Measurements from ENCODE around the gene MBNL3. TPM values are rescaled to one million over a fixed set of nuclear protein-coding genes. Genes with fewer than 3 reads are reported as not detected.

MBNL3 gene
- total and polyA plus RNA-seq, 7 donors: 1.7 to 5.8 (median 5.4) TPM

DNA sequence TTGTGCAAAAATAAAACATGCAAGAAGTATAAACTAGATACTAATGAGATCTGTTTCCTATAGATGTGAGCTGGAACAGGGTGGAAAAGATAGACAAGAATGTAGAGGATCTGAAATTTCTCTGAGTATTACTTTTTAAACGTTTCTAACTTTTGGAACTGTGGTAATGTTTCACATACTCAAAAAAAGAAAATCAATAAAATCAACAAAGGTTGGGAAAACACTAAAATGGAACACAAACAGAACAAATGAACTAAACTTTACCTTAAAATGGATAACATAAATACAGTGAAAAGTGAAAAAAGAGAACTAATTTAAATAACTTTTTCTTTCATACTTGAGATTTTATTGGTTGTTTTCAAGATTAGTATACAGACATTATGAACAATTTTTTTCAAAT is 32.0 kb upstream of the MBNL3 start:
- TF ChIP-seq, protein P1, sequence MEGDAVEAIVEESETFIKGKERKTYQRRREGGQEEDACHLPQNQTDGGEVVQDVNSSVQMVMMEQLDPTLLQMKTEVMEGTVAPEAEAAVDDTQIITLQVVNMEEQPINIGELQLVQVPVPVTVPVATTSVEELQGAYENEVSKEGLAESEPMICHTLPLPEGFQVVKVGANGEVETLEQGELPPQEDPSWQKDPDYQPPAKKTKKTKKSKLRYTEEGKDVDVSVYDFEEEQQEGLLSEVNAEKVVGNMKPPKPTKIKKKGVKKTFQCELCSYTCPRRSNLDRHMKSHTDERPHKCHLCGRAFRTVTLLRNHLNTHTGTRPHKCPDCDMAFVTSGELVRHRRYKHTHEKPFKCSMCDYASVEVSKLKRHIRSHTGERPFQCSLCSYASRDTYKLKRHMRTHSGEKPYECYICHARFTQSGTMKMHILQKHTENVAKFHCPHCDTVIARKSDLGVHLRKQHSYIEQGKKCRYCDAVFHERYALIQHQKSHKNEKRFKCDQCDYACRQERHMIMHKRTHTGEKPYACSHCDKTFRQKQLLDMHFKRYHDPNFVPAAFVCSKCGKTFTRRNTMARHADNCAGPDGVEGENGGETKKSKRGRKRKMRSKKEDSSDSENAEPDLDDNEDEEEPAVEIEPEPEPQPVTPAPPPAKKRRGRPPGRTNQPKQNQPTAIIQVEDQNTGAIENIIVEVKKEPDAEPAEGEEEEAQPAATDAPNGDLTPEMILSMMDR (IDR thresholded peaks at IDR 0.05): no peak
- no peak for TF ChIP-seq POLR2A (IDR thresholded peaks at IDR 0.05)
- TF ChIP-seq POLR2AphosphoS5 (IDR thresholded peaks at IDR 0.05): no peak
- TF ChIP-seq EP300 (IDR thresholded peaks at IDR 0.05): no peak
- Histone ChIP-seq H3K4me1 (no peaks in the 10 kb centered on the region), H3K36me3 (no peaks in the 10 kb centered on the region), H3K9me3 (no peaks in the 10 kb centered on the region), H3K27ac (no peak overlapping the region), H3K4me3 (no peak overlapping the region), H3K27me3 (no peaks in the 10 kb centered on the region)
- no peak for DNase-seq
- 33 to 70% methylated on average over 1 of the region's 1 CpG for WGBS, 2 donors
- intact Hi-C loops (cut with DNase I): no loop called here

DNA sequence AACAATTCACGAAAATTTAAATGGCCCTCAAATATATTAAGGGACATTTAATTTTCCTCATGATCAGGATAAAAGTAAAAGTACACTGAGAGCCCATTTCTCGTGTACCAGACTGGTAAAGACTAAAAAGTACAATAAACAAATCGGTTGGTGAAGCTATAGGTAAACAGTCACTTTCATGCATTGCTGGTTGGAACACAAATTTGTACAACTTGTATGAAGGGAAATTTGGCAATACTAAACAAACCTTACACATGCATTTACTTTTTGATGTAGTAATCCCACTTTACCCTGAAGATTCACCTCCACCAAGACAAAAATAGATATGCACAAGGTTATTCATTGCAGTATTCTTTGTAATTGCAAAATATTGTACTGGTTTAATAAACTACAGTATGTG is 31.4 kb upstream of the MBNL3 start:
- Histone ChIP-seq H3K27ac (no peak overlapping the region), H3K4me3 (no peak overlapping the region), H3K9me3 (no peaks in the 10 kb centered on the region), H3K27me3 (no peaks in the 10 kb centered on the region), H3K4me1 (no peaks in the 10 kb centered on the region), H3K36me3 (no peaks in the 10 kb centered on the region)
- TF ChIP-seq POLR2A (IDR thresholded peaks at IDR 0.05) (no peak), EP300 (IDR thresholded peaks at IDR 0.05) (no peak), POLR2AphosphoS5 (IDR thresholded peaks at IDR 0.05) (no peak)
- TF ChIP-seq, protein P1 (IDR thresholded peaks at IDR 0.05): no peak
- DNase-seq: no peak
- 81 to 85% methylated on average over 3 of the region's 3 CpGs for WGBS, 2 donors
- intact Hi-C loops (cut with DNase I): no loop called here

GRCh38 chrX:132518401-132518800 is 29.6 kb upstream of the MBNL3 start:
- DNase-seq: no peak
- Histone ChIP-seq H3K9me3 (no peaks in the 10 kb centered on the region), H3K4me3 (no peak overlapping the region), H3K27ac (no peak overlapping the region), H3K36me3 (no peaks in the 10 kb centered on the region), H3K4me1 (no peaks in the 10 kb centered on the region), H3K27me3 (no peaks in the 10 kb centered on the region)
- WGBS, 2 donors: 93 to 100% methylated on average over 1 of the region's 1 CpG
- TF ChIP-seq, protein P1 (IDR thresholded peaks at IDR 0.05): no peak
- no peak for TF ChIP-seq POLR2AphosphoS5 (IDR thresholded peaks at IDR 0.05)
- TF ChIP-seq EP300 (IDR thresholded peaks at IDR 0.05): no peak
- TF ChIP-seq POLR2A (IDR thresholded peaks at IDR 0.05): no peak
- intact Hi-C loops (cut with DNase I): no loop called here

- TF ChIP-seq POLR2AphosphoS5 (IDR thresholded peaks at IDR 0.05) (no peak), POLR2A (IDR thresholded peaks at IDR 0.05) (no peak), EP300 (IDR thresholded peaks at IDR 0.05) (no peak)
- TF ChIP-seq, protein P1 (IDR thresholded peaks at IDR 0.05): no peak
- H3K27ac ChIP-seq: no peak overlapping the region
- no peaks in the 10 kb centered on the region for H3K4me1 ChIP-seq
- H3K9me3 ChIP-seq: no peaks in the 10 kb centered on the region
- WGBS, 2 donors: 96 to 98% methylated on average over 2 of the region's 2 CpGs
- intact Hi-C loops (cut with DNase I): no loop called here
- DNase-seq: no peak
- H3K4me3 ChIP-seq: no peak overlapping the region
- H3K36me3 ChIP-seq: no peaks in the 10 kb centered on the region
- H3K27me3 ChIP-seq: no peaks in the 10 kb centered on the region
Observed at GRCh38 chrX:132508834-132509233, 20.0 kb upstream of the MBNL3 start.

DNA sequence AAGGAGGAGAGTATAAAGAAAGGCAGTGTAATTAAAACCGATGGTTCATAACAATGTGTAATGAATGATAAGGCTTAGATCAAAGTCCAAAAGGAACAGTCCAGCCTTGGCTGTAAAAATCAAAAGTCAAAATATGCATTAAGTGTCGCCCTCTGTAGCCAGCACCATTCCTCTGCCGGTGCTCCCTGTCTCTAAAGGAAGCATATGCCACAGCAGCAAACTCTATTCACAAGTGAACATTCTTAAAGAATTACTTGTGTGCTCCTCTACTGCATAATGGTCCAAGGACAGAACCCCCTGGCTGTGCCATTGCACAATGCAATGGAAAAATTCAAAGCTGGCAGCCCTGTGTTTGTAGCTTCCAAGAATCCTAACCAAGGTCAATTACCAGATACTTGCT is 16.3 kb upstream of the MBNL3 start:
- TF ChIP-seq EP300 (IDR thresholded peaks at IDR 0.05) (no peak), POLR2AphosphoS5 (IDR thresholded peaks at IDR 0.05) (no peak), POLR2A (IDR thresholded peaks at IDR 0.05) (no peak)
- TF ChIP-seq, protein P1 (IDR thresholded peaks at IDR 0.05): no peak
- no peak overlapping the region for H3K4me3 ChIP-seq
- H3K9me3 ChIP-seq: no peaks in the 10 kb centered on the region
- H3K27ac ChIP-seq: no peak overlapping the region
- no peak for DNase-seq
- intact Hi-C loops (cut with DNase I): no loop called here
- H3K4me1 ChIP-seq: no peaks in the 10 kb centered on the region
- WGBS, 2 donors: 17 to 63% methylated on average over 3 of the region's 3 CpGs
- H3K36me3 ChIP-seq: no peaks in the 10 kb centered on the region
- H3K27me3 ChIP-seq: no peaks in the 10 kb centered on the region

Measured in sigmoid colon (tissue), 7 donors.